GM10266 (cell line): ENCODE results near the gene ITGA5.

Source experiments
- DNase-seq: peaks from one replicate; pipeline ENCODE4 v3.0.0; 2012; ENCODE audit errors: extremely low spot score
- TF ChIP-seq, protein P1 (sequence below): IDR thresholded peaks from 2 replicates; pipeline ENCODE4 v1.5.1; 2012; ENCODE audit warnings: mild to moderate bottlenecking, low read depth; ENCODE audit not compliant: control insufficient read depth, insufficient read depth; ENCODE audit errors: missing control alignments

ITGA5 gene

DNA sequence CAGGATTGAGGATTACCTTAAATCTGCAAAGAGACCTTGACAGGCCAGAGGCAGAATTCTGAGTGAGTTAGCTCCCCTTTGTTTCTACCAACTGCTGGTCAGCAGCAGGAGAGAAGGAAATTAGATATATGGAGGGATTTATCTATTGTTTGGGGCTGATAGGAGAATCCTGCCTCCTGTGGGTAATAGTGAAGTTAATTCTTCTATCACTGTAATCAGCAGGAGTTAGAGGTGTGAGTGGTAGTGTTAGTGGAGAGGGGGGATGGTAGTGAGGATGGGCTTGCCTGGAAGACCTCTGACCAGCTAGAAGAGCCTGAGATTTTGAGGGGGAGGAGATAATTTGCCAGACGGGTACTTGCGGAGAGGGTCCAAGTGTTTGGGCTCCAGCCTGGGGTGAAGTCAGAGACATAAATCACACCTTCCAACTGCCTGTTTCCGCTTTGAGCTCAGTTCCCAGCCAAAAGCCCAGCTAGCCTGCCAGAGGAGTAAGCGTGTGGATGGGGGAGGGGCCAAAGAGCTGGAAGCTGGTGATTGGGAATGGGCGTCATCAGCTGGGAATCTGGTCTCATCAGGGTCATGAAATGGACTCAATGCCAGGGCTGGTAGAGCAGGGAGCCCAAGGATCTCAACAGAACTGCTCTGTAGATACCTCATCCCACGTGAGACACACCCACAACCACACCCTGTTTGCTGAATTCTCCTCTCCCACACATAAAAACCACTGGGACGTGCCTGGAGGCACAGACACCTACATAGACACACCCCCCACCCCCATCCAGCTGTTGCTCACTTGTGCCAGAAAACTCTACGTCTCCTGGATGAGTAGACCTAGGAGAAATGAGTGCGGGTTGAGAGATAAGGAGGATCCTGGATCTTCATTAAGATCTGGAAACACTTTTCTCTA is 13.1 kb upstream of the ITGA5 start:
- DNase-seq: no peak

GRCh38 chr12:54430471-54431069 is 11.5 kb upstream of the ITGA5 start:
- no peak for DNase-seq
- TF ChIP-seq, protein P1, sequence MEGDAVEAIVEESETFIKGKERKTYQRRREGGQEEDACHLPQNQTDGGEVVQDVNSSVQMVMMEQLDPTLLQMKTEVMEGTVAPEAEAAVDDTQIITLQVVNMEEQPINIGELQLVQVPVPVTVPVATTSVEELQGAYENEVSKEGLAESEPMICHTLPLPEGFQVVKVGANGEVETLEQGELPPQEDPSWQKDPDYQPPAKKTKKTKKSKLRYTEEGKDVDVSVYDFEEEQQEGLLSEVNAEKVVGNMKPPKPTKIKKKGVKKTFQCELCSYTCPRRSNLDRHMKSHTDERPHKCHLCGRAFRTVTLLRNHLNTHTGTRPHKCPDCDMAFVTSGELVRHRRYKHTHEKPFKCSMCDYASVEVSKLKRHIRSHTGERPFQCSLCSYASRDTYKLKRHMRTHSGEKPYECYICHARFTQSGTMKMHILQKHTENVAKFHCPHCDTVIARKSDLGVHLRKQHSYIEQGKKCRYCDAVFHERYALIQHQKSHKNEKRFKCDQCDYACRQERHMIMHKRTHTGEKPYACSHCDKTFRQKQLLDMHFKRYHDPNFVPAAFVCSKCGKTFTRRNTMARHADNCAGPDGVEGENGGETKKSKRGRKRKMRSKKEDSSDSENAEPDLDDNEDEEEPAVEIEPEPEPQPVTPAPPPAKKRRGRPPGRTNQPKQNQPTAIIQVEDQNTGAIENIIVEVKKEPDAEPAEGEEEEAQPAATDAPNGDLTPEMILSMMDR: no peak

More for the DNA sequence above, 13.1 kb upstream of the ITGA5 start:
- TF ChIP-seq, protein P1: no peak

GRCh38 chr12:54429014-54429471 is 10.0 kb upstream of the ITGA5 start:
- DNase-seq: no peak
- TF ChIP-seq, protein P1: no peak

- DNase-seq: no peak
- TF ChIP-seq, protein P1: no peak
These were observed 9.3 kb upstream of the ITGA5 start for GRCh38 chr12:54428050-54429013.

GRCh38 chr12:54427106-54427505 is 8.0 kb upstream of the ITGA5 start:
- TF ChIP-seq, protein P1: no peak
- no peak for DNase-seq

- TF ChIP-seq, protein P1: no peak
- DNase-seq: no peak
These were observed 7.6 kb upstream of the ITGA5 start for GRCh38 chr12:54426690-54427089.
